GM18511 (cell line): Measurements from ENCODE around the gene GRID1.
A peak's percentile ranks its signal among the peaks of the same experiment; 100 is the strongest.

Source experiments
- ATAC-seq: cut with Tn5 transposase; IDR thresholded peaks from one replicate; pipeline ENCODE4 v1.9.1; 2021; ENCODE audit warnings: mild to moderate bottlenecking, moderate library complexity; ENCODE audit not compliant: unreplicated experiment

Gene GRID1

GRCh38 chr10:86075512-86075911 lies 291.1 kb downstream of the GRID1 start:
- no peak for ATAC-seq

- ATAC-seq: no peak
Observed at GRCh38 chr10:86074294-86074693, 292.3 kb downstream of the GRID1 start.

GRCh38 chr10:86073199-86073977 lies 293.2 kb downstream of the GRID1 start:
- ATAC-seq: no peak

GRCh38 chr10:86072413-86072812 lies 294.2 kb downstream of the GRID1 start:
- ATAC-seq: no peak

- peak; percentile 53 for ATAC-seq
Observed at GRCh38 chr10:86071758-86072157, 294.8 kb downstream of the GRID1 start.

- ATAC-seq: no peak
Observed at GRCh38 chr10:86071145-86071544, 295.4 kb downstream of the GRID1 start.

GRCh38 chr10:86070278-86070677 lies 296.3 kb downstream of the GRID1 start:
- no peak for ATAC-seq

GRCh38 chr10:86068231-86069054 lies 298.2 kb downstream of the GRID1 start:
- no peak for ATAC-seq

- no peak for ATAC-seq
Observed at GRCh38 chr10:86067436-86068050, 299.1 kb downstream of the GRID1 start.

GRCh38 chr10:86066696-86067095 lies 299.9 kb downstream of the GRID1 start:
- ATAC-seq: no peak

- no peak for ATAC-seq
Observed at GRCh38 chr10:86065711-86066251, 300.8 kb downstream of the GRID1 start.

GRCh38 chr10:86064931-86065662 lies 301.5 kb downstream of the GRID1 start:
- ATAC-seq: no peak

- no peak for ATAC-seq
Observed at GRCh38 chr10:86064219-86064618, 302.4 kb downstream of the GRID1 start.

GRCh38 chr10:86063341-86063740 lies 303.3 kb downstream of the GRID1 start:
- ATAC-seq: no peak

- ATAC-seq: no peak
Observed at GRCh38 chr10:86062647-86063145, 303.9 kb downstream of the GRID1 start.

- no peak for ATAC-seq
Observed at GRCh38 chr10:86062198-86062550, 304.4 kb downstream of the GRID1 start.

- no peak for ATAC-seq
Observed at GRCh38 chr10:86061278-86062197, 305.1 kb downstream of the GRID1 start.

GRCh38 chr10:86060386-86061277 lies 306.0 kb downstream of the GRID1 start:
- no peak for ATAC-seq

- ATAC-seq: no peak
Observed at GRCh38 chr10:86059892-86060291, 306.7 kb downstream of the GRID1 start.
